A673 (cell line): ENCODE results near the gene NRXN3. TPM values are rescaled to one million over a fixed set of nuclear protein-coding genes. Genes with fewer than 3 reads are reported as not detected.

Experiments
- BruUV-seq: library from RNA; stranded (reverse); fragments of 400-500 nt; replicated peaks from 2 replicates; lab custom pipeline; 2021; lab: Mats Ljungman, UMichigan
- CTCF ChIA-PET: fragments of 300-600 bp; sonication (Branson Sonifier 250); formaldehyde crosslinking; loops from one replicate; lab custom pipeline; 2022; ENCODE audit warnings: antibody characterized with exemption; lab: Charles Lee
- POLR2A ChIA-PET: fragments of 300-600 bp; sonication (Branson Sonifier 250); formaldehyde crosslinking; loops from one replicate; lab custom pipeline; 2022; ENCODE audit warnings: antibody characterized with exemption; ENCODE audit not compliant: low non-redundant PET; lab: Charles Lee
- DNase-seq: peaks from one replicate; pipeline ENCODE4 v3.0.0-alpha.2; 2015; ENCODE audit warnings: low spot score
- H3K27ac ChIP-seq: fragments of 200-600 bp; sonication (generic); 2 replicates; pipeline ENCODE4 v1.5.1; 2016; ENCODE audit warnings: mixed run types, low read depth, mild to moderate bottlenecking, mixed read lengths, antibody characterized with exemption, low read length; ENCODE audit not compliant: poor library complexity, severe bottlenecking
- H3K27me3 ChIP-seq: fragments of 200-600 bp; sonication (generic); replicated peaks from 2 replicates; pipeline ENCODE4 v1.6.1; 2017; ENCODE audit warnings: mixed run types, low read depth, mild to moderate bottlenecking, mixed read lengths, antibody characterized with exemption, low read length; ENCODE audit not compliant: insufficient read depth, poor library complexity
- H3K36me3 ChIP-seq: fragments of 200-600 bp; sonication (generic); 2 replicates; pipeline ENCODE4 v1.6.1; 2016; ENCODE audit warnings: mixed run types, mild to moderate bottlenecking, mixed read lengths, antibody characterized with exemption, low read length; ENCODE audit not compliant: insufficient read depth, poor library complexity, severe bottlenecking
- H3K4me1 ChIP-seq: fragments of 200-600 bp; sonication (generic); 2 replicates; pipeline ENCODE4 v1.6.1; 2017; ENCODE audit warnings: mixed run types, mild to moderate bottlenecking, mixed read lengths, antibody characterized with exemption, low read length; ENCODE audit not compliant: insufficient read depth, poor library complexity, severe bottlenecking
- H3K4me3 ChIP-seq: fragments of 200-600 bp; sonication (generic); 2 replicates; pipeline ENCODE4 v1.5.1; 2016; ENCODE audit warnings: low read depth, mixed run types, mild to moderate bottlenecking, mixed read lengths, low read length; ENCODE audit not compliant: poor library complexity, severe bottlenecking
- H3K9me3 ChIP-seq: fragments of 200-600 bp; sonication (generic); 2 replicates; pipeline ENCODE4 v1.6.1; 2016; ENCODE audit warnings: mixed run types, low read depth, mild to moderate bottlenecking, mixed read lengths, antibody characterized with exemption, low read length; ENCODE audit not compliant: poor library complexity, severe bottlenecking
- EZH2 ChIP-seq: fragments of 200-600 bp; sonication (generic); IDR thresholded peaks from 2 replicates; pipeline ENCODE4 v1.6.1; 2017; ENCODE audit warnings: borderline replicate concordance, low read depth, mild to moderate bottlenecking, mixed read lengths, antibody characterized with exemption, low read length; ENCODE audit not compliant: poor library complexity, severe bottlenecking
- intact Hi-C: fragments of 100-400 bp; cut with micrococcal nuclease; formaldehyde crosslinking; loops from one replicate; pipeline ENCODE4 v1.10.0; 2022; ENCODE audit not compliant: unreplicated experiment
- total RNA-seq: library from RNA; stranded (reverse); gene quantifications from 2 replicates; pipeline ENCODE4 v1.2.3, GENCODE V29; 2021
- TF ChIP-seq, protein P1 (sequence below): fragments of 300-800, 200-600 bp; sonication (generic); conservative IDR thresholded peaks from 2 replicates; pipeline ENCODE4 v1.5.1; 2017; ENCODE audit warnings: low read depth, mild to moderate bottlenecking, antibody characterized with exemption, low read length, moderate library complexity, mixed read lengths

Gene NRXN3
- total RNA-seq, 1 experiment from 2014 or later = 0.21 TPM

- CTCF ChIA-PET = no interaction called here
- Histone ChIP-seq H3K36me3 (no peaks in the 10 kb centered on the region), H3K27me3 (peaks cover 10% of the 10 kb centered on the region), H3K9me3 (no peaks in the 10 kb centered on the region), H3K4me3 (no peak overlapping the region), H3K27ac (no peak overlapping the region), H3K4me1 (no peaks in the 10 kb centered on the region)
- POLR2A ChIA-PET = no interaction called here
- intact Hi-C loops = no loop called here
- DNase-seq = no peak
- TF ChIP-seq EZH2 = no peak
- TF ChIP-seq, protein P1, sequence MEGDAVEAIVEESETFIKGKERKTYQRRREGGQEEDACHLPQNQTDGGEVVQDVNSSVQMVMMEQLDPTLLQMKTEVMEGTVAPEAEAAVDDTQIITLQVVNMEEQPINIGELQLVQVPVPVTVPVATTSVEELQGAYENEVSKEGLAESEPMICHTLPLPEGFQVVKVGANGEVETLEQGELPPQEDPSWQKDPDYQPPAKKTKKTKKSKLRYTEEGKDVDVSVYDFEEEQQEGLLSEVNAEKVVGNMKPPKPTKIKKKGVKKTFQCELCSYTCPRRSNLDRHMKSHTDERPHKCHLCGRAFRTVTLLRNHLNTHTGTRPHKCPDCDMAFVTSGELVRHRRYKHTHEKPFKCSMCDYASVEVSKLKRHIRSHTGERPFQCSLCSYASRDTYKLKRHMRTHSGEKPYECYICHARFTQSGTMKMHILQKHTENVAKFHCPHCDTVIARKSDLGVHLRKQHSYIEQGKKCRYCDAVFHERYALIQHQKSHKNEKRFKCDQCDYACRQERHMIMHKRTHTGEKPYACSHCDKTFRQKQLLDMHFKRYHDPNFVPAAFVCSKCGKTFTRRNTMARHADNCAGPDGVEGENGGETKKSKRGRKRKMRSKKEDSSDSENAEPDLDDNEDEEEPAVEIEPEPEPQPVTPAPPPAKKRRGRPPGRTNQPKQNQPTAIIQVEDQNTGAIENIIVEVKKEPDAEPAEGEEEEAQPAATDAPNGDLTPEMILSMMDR = no peak
- no TSS peak for BruUV-seq
Measured at GRCh38 chr14:78278464-78279250, 108.5 kb downstream of the NRXN3 start.

- BruUV-seq = no TSS peak
- Histone ChIP-seq H3K27ac (no peak overlapping the region), H3K4me1 (no peaks in the 10 kb centered on the region), H3K9me3 (no peaks in the 10 kb centered on the region), H3K4me3 (no peak overlapping the region), H3K27me3 (peaks cover 9% of the 10 kb centered on the region), H3K36me3 (no peaks in the 10 kb centered on the region)
- TF ChIP-seq, protein P1 = no peak
- no peak for TF ChIP-seq EZH2
- POLR2A ChIA-PET = no interaction called here
- DNase-seq = no peak
- intact Hi-C loops = no loop called here
- CTCF ChIA-PET = no interaction called here
Measured at GRCh38 chr14:78282437-78282836, 112.3 kb downstream of the NRXN3 start.

DNA sequence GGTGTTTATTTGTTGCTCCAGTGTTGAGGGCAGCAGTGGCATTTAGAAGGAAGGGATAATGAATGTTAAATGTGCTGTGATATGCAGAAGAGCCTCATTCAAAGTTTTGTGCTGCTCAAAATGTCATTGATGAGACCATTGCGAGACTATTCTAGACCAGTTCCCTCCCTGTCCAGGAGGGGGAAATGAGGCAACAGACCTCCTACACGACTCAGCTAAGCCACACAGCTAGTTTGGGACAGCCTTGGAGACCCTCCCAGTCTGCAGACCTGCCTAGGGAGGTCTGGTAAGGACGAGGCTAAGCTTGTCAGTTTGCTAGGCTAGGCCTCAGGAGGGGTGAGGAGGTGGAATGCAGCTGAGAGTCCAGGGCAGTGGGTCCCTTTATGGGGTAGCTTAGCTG is 116.0 kb downstream of the NRXN3 start:
- H3K27me3 ChIP-seq = peaks cover 14% of the 10 kb centered on the region
- ChIA-PET CTCF (no interaction called here), POLR2A (no interaction called here)
- H3K9me3 ChIP-seq = no peaks in the 10 kb centered on the region
- H3K4me1 ChIP-seq = no peaks in the 10 kb centered on the region
- no peaks in the 10 kb centered on the region for H3K36me3 ChIP-seq
- BruUV-seq = no TSS peak
- TF ChIP-seq, protein P1 = no peak
- no peak for TF ChIP-seq EZH2
- no peak overlapping the region for H3K4me3 ChIP-seq
- DNase-seq = no peak
- intact Hi-C loops = no loop called here
- no peak overlapping the region for H3K27ac ChIP-seq
